ENCODE measurements around the gene TRO.

TRO gene

GRCh38 chrX:54933150-54933826 lies 12.7 kb downstream of the TRO start:
- Mint-ChIP-seq H3K9me3 (no peaks in the 10 kb centered on the region), H3K27me3 (no peaks in the 10 kb centered on the region), H3K4me3 (no peak overlapping the region), H3K27ac (no peak overlapping the region), H3K36me3 (ENCODE audit: insufficient read depth) (no peaks in the 10 kb centered on the region), H3K4me1 (ENCODE audit: low read depth in 2 of 2) (no peaks in the 10 kb centered on the region)
- no peak for ATAC-seq (replicated peaks)
- DNase-seq: no peak

GRCh38 chrX:54934058-54934457 lies 13.4 kb downstream of the TRO start:
- no peaks in the 10 kb centered on the region for H3K4me1 Mint-ChIP-seq (ENCODE audit: low read depth in 2 of 2)
- DNase-seq (no peak), ATAC-seq (replicated peaks) (no peak)
- H3K36me3 Mint-ChIP-seq (ENCODE audit: insufficient read depth): no peaks in the 10 kb centered on the region
- H3K4me3 Mint-ChIP-seq: no peak overlapping the region
- H3K27ac Mint-ChIP-seq: no peak overlapping the region
- H3K27me3 Mint-ChIP-seq: no peaks in the 10 kb centered on the region
- H3K9me3 Mint-ChIP-seq: no peaks in the 10 kb centered on the region

GRCh38 chrX:54934890-54935289 lies 14.3 kb downstream of the TRO start:
- no peaks in the 10 kb centered on the region for H3K27me3 Mint-ChIP-seq

DNA sequence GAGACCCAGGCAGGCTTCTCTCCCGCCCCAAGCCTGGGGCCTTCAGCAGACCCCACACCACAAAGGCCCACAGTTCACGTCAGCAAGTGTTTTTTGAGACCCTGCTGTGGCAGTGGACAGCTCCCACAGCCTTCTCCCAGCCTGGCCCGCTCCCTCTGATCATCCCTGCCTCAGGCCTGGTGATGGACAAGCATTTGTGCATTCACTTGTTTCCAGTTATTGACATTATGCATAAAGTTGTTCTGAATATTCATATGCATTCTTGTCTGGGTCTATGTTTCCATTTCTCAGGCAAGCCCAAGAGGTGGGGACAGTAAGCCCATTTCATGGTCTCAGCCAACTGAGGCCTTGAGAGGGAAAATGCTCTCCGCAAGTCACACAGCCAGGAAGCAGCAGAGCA lies 14.7 kb downstream of the TRO start:
- Mint-ChIP-seq H3K27ac (no peak overlapping the region), H3K36me3 (ENCODE audit: insufficient read depth) (no peaks in the 10 kb centered on the region), H3K9me3 (no peaks in the 10 kb centered on the region), H3K4me1 (ENCODE audit: low read depth in 2 of 2) (no peaks in the 10 kb centered on the region), H3K27me3 (no peaks in the 10 kb centered on the region), H3K4me3 (no peak overlapping the region)
- no peak for DNase-seq
- ATAC-seq (replicated peaks): no peak

More at GRCh38 chrX:54934890-54935289, 14.3 kb downstream of the TRO start:
- ATAC-seq (replicated peaks) (no peak), DNase-seq (no peak)
- no peak overlapping the region for H3K4me3 Mint-ChIP-seq
- H3K27ac Mint-ChIP-seq: no peak overlapping the region
- H3K9me3 Mint-ChIP-seq: no peaks in the 10 kb centered on the region
- no peaks in the 10 kb centered on the region for H3K4me1 Mint-ChIP-seq (ENCODE audit: low read depth in 2 of 2)
- H3K36me3 Mint-ChIP-seq (ENCODE audit: insufficient read depth): no peaks in the 10 kb centered on the region

GRCh38 chrX:54937416-54937815 lies 16.8 kb downstream of the TRO start:
- Mint-ChIP-seq H3K4me1 (ENCODE audit: low read depth in 2 of 2) (no peaks in the 10 kb centered on the region), H3K9me3 (no peaks in the 10 kb centered on the region), H3K27ac (no peak overlapping the region), H3K4me3 (no peak overlapping the region), H3K36me3 (ENCODE audit: insufficient read depth) (no peaks in the 10 kb centered on the region), H3K27me3 (no peaks in the 10 kb centered on the region)
- no peak for DNase-seq
- ATAC-seq (replicated peaks): no peak

DNA sequence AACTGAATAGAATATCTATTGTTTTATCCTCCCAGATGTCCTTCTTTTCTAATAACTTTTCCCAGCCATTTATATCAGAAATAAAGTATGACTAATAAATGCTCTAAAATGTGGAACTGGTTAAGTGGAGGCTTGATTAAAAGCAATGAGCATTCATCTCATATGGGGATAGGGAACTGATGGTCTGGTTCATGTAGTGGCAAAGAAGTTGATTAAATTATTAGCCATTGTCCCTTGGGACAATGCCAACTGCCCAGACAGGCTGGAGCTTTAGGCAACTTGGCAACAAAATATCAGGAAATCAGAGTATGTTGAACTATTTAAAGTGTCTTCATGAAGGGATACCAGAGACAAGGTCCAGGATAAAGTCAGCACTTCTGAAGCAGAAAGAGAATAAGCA lies 24.2 kb downstream of the TRO start:
- Mint-ChIP-seq H3K27ac (no peak overlapping the region), H3K4me1 (ENCODE audit: low read depth in 2 of 2) (no peaks in the 10 kb centered on the region), H3K4me3 (no peak overlapping the region), H3K36me3 (ENCODE audit: insufficient read depth) (no peaks in the 10 kb centered on the region), H3K27me3 (no peaks in the 10 kb centered on the region), H3K9me3 (no peaks in the 10 kb centered on the region)
- DNase-seq (no peak), ATAC-seq (replicated peaks) (no peak)

- Mint-ChIP-seq H3K36me3 (ENCODE audit: insufficient read depth) (no peaks in the 10 kb centered on the region), H3K4me1 (ENCODE audit: low read depth in 2 of 2) (no peaks in the 10 kb centered on the region), H3K27ac (no peak overlapping the region), H3K9me3 (no peaks in the 10 kb centered on the region), H3K4me3 (no peak overlapping the region), H3K27me3 (no peaks in the 10 kb centered on the region)
- DNase-seq (no peak), ATAC-seq (replicated peaks) (no peak)
These were observed 24.6 kb downstream of the TRO start for GRCh38 chrX:54945224-54945623.

DNA sequence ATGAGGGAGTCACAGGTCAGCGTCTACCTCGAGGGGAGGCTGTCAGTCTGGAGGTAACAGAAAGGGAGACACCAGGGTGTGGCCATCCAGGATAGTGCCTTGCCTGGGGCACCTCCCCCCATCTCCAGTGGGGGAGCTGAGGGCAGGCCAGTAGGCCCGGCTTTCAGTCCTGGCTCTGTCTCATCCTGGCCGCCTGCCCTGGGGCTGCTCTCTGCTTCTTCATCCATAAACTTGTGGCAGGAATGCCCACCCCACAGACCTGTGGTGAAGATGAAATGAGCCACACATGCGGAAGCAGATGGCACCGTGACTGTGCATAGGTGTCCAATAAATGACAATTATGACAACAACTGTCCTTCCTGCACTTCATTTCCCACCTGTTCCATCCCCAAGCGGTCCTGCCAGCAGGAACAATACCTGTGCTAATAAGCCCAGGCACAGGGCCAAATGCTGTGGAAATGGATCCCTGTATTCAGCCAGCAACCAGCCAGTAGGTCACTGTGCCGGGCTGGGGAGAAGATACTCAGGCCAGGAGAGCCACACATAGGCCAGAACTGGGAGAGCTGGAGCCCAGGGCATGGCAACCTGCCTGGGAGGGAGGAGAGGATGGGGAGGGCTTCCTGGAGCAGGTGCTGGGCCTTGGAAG lies 30.2 kb downstream of the TRO start:
- no peaks in the 10 kb centered on the region for H3K9me3 Mint-ChIP-seq
- ATAC-seq (replicated peaks) (no peak), DNase-seq (no peak)
- H3K27me3 Mint-ChIP-seq: no peaks in the 10 kb centered on the region
- no peaks in the 10 kb centered on the region for H3K4me1 Mint-ChIP-seq (ENCODE audit: low read depth in 2 of 2)
- no peak overlapping the region for H3K4me3 Mint-ChIP-seq
- no peak overlapping the region for H3K27ac Mint-ChIP-seq
- no peaks in the 10 kb centered on the region for H3K36me3 Mint-ChIP-seq (ENCODE audit: insufficient read depth)

GRCh38 chrX:54961750-54962149 lies 41.1 kb downstream of the TRO start:
- H3K4me1 Mint-ChIP-seq (ENCODE audit: low read depth in 2 of 2): peaks cover 4 to 6% of the 10 kb centered on the region in 2 donors
- peaks cover 4% of the 10 kb centered on the region for H3K36me3 Mint-ChIP-seq (ENCODE audit: insufficient read depth)
- no peak overlapping the region for H3K4me3 Mint-ChIP-seq
- ATAC-seq (replicated peaks): no peak
- peaks cover 0 to 5% of the 10 kb centered on the region in 2 donors for H3K27me3 Mint-ChIP-seq
- no peak for DNase-seq
- no peaks in the 10 kb centered on the region for H3K9me3 Mint-ChIP-seq
- no peak overlapping the region for H3K27ac Mint-ChIP-seq

DNA sequence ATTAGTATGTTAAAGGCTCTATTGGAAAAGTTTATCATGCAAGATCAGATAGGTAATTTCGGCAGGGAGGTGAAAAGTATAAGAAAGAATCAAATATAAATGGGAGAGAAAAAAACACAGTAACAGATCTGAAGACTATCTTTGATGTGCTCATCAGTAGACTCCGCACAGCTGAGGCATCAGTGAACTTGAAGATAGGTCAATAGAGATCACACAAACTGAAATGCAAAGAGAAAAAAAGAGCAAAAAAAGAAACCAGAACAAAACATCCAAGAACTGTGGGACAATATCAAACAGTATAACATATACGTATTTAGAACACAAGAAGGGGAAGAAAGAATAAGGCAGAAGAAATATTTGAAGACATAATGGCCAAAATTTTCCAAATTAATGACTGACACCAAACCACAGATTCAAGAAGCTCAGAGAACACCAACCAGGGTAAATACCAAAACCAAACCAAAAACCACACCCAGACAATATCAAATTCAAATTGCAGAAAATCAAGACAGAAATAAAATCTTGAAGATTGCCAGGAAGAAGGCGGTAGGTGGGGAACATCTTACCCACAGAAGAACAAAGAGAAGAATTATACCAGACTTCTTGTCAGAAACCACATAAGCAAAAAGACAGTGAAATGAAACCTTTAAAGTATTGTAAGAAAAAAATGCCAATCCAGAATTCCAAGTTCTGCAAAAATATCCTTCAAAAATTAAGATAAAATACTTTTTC lies 44.3 kb downstream of the TRO start:
- no peak overlapping the region for H3K4me3 Mint-ChIP-seq
- H3K4me1 Mint-ChIP-seq (ENCODE audit: low read depth in 2 of 2): peaks cover 4 to 6% of the 10 kb centered on the region in 2 donors
- no peak for ATAC-seq (replicated peaks)
- no peak overlapping the region for H3K27ac Mint-ChIP-seq
- H3K36me3 Mint-ChIP-seq (ENCODE audit: insufficient read depth): peaks cover 4% of the 10 kb centered on the region
- H3K27me3 Mint-ChIP-seq: no peaks in the 10 kb centered on the region
- H3K9me3 Mint-ChIP-seq: no peaks in the 10 kb centered on the region
- no peak for DNase-seq

GRCh38 chrX:54977387-54977786 lies 56.8 kb downstream of the TRO start:
- H3K4me3 Mint-ChIP-seq: no peak overlapping the region
- H3K4me1 Mint-ChIP-seq (ENCODE audit: low read depth in 2 of 2): no peaks in the 10 kb centered on the region
- no peak overlapping the region for H3K27ac Mint-ChIP-seq
- DNase-seq: no peak
- H3K9me3 Mint-ChIP-seq: no peaks in the 10 kb centered on the region
- H3K27me3 Mint-ChIP-seq: peaks cover 0 to 6% of the 10 kb centered on the region in 2 donors
- H3K36me3 Mint-ChIP-seq (ENCODE audit: insufficient read depth): no peaks in the 10 kb centered on the region
- no peak for ATAC-seq (replicated peaks)

DNA sequence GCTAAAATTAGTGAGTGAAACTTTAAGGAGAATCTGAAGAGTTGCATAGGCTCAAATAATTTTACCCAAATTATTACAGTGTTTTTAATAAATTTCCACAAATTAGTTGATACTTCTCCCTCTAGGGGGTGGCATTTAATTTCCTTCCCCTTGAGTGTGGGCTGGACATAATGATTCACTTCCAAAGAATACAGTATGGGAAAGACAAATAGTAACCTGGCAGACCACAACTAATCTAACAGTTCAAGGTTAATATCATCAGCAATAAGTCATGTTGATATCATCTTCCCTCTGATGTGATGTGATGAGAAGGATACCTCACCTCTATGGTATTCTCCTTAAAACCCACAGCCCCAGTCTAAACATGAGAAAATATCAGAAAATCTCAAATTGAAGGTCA lies 57.8 kb downstream of the TRO start:
- Mint-ChIP-seq H3K27ac (no peak overlapping the region), H3K27me3 (peaks cover 0 to 6% of the 10 kb centered on the region in 2 donors)

GRCh38 chrX:54979432-54979831 lies 58.8 kb downstream of the TRO start:
- Mint-ChIP-seq H3K27me3 (peaks cover 0 to 1% of the 10 kb centered on the region in 2 donors), H3K27ac (no peak overlapping the region), H3K36me3 (ENCODE audit: insufficient read depth) (no peaks in the 10 kb centered on the region), H3K4me3 (no peak overlapping the region), H3K4me1 (ENCODE audit: low read depth in 2 of 2) (no peaks in the 10 kb centered on the region), H3K9me3 (no peaks in the 10 kb centered on the region)
- no peak for DNase-seq
- no peak for ATAC-seq (replicated peaks)

More for the DNA sequence above, 57.8 kb downstream of the TRO start:
- H3K4me1 Mint-ChIP-seq (ENCODE audit: low read depth in 2 of 2): no peaks in the 10 kb centered on the region
- DNase-seq (no peak), ATAC-seq (replicated peaks) (no peak)
- no peak overlapping the region for H3K4me3 Mint-ChIP-seq
- no peaks in the 10 kb centered on the region for H3K36me3 Mint-ChIP-seq (ENCODE audit: insufficient read depth)
- H3K9me3 Mint-ChIP-seq: no peaks in the 10 kb centered on the region

GRCh38 chrX:54980334-54980733 lies 59.7 kb downstream of the TRO start:
- ATAC-seq (replicated peaks) (no peak), DNase-seq (no peak)
- Mint-ChIP-seq H3K27me3 (no peaks in the 10 kb centered on the region), H3K27ac (no peak overlapping the region), H3K36me3 (ENCODE audit: insufficient read depth) (no peaks in the 10 kb centered on the region), H3K4me1 (ENCODE audit: low read depth in 2 of 2) (no peaks in the 10 kb centered on the region), H3K9me3 (no peaks in the 10 kb centered on the region), H3K4me3 (no peak overlapping the region)

Data from effector memory CD8-positive, alpha-beta T cell (primary cell).